Skeletal muscle cell (primary cell): Measurements from ENCODE around the gene RNU1-1.
"Not testable (repeated sequence)": the region's sequence is repeated elsewhere in the genome, so short reads cannot be mapped to it uniquely, and the experiment has no call there.

ENCODE experiments used
- DNase-seq: peaks from one replicate; pipeline ENCODE4 v3.0.0-alpha.2; 2010; ENCODE audit warnings: low read depth
- H3K4me3 ChIP-seq: 2 replicates; pipeline ENCODE4 v1.5.1; 2011; ENCODE audit warnings: low read depth, mild to moderate bottlenecking, control low read depth, low read length, moderate library complexity

RNU1-1 gene

DNA sequence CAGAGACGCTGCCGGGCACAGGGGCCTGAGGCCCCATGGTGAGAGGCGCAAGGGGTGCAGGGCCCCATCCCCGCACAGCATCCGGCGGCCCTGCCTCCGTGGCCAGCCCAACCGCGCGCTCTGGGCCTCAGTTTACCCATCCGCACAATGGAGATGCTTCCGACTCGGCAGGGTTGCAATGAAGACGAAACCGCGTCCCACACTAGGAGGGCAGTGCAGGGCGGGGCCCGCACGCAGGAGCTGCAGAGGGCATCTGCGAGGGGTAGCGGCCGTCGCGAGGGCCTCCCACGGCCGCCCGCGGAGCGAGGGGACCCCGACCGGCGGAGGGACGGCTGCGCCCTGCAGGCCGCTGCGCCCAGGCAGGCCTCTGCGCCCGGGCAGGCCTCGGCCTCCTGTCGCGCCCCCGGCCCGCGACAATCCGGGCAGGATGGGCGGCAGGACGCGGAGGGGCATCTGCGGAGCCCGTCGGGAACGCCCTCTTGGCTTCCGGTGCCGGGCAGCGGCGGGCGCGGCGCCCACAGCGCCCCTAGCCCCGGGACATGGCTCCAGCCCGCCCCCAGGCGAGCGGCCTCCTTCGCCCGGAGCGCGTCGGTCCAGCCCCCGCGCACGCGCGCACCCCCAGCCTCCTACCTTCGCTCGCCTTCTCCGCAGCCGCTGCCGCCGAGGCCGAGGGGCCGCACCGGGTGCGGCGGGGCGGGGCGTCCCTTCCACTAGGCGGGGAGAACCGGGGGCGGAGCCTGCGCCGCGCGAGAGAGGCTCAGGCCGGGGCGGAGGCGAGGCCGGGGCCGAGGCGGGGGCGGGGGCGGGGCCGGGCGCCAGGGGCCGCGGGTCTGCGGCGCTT lies 15.3 kb downstream of the RNU1-1 start:
- H3K4me3 ChIP-seq = peak overlapping the region; percentile 75
- DNase-seq = peak; percentile 52

DNA sequence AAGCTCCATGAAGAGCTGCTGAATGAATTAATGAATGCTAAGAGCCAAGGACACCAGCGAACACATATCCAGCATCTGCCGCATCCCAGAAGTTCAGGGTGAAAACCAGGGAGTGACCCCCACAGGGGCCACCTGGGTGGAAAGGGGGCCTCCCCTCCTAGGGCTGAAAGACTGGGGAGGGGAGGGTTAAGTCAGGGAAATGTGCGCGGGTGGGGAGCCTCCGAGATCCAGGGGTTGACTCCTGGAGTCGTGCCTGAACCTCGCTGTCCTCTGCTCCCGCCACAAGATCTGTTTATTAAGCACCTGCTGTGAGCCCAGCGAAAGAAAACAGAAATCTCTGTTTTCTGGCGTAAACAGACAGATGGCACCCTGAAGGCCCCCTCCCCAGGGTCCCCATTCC lies 16.0 kb downstream of the RNU1-1 start:
- H3K4me3 ChIP-seq = peak overlapping the region; percentile 75
- DNase-seq = not testable (repeated sequence)

DNA sequence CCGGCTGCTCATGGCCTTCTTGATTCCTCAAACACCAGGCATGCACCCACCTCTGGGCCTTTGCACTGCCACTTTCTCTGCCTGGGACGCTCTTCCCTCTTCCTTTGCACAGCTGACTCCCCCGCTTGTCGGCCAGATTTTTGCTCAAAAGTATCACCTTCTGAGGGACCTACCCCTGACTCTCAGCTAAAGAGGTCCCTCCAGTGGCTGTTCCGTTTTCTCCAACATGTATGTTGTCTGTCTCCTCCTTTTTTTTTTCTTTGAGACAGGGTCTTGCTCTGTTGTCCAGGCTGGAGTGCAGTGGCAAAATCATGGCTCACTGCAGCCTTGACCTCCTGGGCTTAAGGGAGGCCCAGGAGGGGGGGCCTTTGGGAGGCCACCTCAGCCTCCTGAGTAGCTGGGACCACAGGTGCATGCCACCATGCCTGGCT lies 16.6 kb downstream of the RNU1-1 start:
- not testable (repeated sequence) for DNase-seq, H3K4me3 ChIP-seq

DNA sequence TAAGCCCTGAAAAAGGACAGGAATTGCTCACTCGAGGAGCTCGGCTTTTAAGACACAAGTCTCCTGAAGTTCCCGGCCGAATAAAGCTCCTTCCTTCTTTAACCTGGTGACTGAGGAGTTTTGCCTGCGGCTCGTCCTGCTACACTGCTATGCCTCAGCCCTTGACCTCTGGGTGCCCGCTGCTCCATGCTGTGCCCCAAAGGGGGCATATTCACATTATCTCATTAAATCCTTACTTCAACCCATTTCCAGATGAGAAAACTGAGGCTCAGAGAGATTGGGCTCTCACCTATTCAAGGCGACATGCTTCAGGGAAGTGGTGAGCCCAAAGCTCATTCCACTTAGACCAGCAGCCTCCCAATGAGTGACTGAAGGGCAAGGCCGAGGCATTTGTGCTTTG lies 20.4 kb downstream of the RNU1-1 start:
- H3K4me3 ChIP-seq, DNase-seq: not testable (repeated sequence)

DNA sequence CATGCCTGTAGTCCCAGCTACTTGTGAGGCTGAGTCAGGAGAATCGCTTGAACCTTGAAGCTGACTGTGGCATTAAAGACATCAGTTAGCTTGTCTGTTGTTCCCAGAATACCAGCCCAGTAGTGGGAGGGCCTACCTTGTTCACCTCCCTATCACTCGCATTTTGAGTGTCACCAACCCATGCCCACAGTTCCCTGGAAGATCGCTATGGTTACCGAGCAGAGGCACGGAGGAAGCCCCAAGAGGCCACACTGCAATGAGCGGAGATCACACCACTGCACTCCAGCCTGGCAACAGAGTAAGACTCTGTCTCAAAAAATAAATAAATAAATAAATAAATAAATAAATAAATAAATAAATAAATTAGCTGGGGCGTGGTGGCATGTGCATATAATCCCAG lies 21.1 kb downstream of the RNU1-1 start:
- H3K4me3 ChIP-seq, DNase-seq: not testable (repeated sequence)

DNA sequence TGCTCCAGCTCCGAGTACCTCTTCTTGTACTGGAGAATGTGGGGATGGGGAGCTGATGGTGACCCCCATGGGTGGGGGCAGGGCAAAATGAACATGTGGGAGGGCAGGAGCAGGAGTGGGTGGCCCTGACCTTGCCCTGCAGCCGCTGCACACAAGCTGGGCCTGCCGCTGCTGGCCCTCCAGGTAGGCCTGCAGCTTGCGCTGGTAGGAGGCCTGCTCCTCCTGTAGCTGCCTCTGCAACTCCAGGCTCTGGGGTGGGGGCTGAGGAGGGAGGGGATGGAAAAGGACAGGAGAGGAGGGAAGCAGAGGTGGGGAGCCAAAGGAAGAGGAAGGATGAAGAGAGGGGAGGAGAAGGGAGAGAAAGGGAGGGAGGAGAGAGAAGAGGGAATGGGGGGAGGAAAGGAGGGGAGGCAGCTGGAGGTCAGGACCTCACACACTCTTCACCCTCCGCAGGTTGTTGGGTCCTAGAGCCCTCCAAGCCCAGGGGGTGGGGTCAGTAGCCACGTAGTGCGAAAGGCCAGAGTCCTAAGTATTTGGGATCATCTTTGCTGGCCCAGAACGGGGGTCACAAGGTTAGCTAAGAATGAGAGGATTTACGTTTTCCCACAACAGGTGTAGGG lies 22.9 kb downstream of the RNU1-1 start:
- no peak overlapping the region for H3K4me3 ChIP-seq
- DNase-seq = no peak

DNA sequence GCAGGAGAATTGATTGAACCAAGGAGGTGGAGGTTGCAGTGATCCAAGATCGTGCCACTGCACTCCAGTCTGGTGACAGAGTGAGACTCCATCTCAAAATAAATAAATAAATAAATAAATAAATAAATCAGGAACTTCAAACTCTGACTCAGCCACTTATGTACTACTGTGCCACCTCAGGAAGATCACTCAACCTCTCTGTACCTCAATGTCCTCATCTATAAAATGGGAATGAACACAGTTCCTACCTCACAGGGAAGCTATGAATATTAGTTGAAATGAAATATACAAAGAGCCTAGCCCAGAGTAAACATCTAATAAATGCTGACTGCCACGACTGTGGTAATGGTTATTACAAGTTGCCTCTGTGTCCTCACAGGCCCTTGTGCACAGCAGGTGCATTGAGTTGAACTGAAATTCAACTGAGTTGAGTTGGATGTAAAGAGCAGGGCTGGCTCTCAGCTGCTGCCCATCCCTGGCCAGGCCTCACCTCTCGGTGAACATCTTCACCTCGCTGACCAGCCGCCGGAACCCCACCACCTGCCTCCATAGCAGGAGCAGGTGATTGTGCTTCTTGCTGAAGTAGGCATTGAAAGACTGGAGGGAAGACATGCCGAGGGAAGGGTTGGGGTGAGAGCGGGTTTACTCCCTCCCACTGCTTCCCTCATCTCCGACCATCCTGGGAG lies 24.7 kb downstream of the RNU1-1 start:
- H3K4me3 ChIP-seq, DNase-seq: not testable (repeated sequence)

DNA sequence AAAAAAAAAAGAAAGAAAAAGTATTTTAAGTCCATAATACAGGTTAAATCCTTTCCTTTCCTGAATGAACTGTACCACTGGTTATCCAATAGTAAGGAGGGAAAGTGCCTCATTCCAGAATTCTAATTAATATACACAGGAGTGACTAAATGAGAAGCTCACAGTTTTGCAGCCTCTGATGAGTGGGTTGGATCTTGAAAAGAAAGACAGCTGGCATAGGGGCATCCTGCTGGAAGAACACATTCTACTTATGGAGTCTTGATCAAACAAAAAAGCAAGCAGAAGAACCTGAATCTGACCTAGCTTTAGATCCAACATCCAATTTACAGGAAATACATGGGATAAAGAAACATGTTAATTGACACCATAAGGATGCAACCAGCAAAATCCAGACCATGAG lies 27.1 kb downstream of the RNU1-1 start:
- DNase-seq, H3K4me3 ChIP-seq: not testable (repeated sequence)

DNA sequence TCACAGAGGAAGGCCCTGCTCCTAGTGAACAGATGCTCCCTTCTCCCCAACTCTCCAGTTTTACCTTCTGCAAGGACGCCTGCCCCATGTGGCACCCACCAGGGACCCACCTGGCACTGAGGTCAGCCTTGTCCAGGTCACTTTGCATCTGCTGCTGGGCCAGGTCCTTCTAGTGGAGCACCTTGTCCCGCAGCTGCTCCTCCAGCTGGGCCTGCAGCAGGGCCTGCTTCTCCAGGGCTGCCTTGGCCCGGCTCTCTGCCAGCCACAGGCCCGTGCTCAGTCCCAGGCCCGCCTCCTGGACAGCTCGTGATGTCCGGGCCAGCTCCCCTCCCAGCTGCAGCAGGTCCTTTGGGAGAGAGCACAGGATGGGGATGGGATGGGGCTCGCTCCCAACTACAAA lies 27.8 kb downstream of the RNU1-1 start:
- H3K4me3 ChIP-seq, DNase-seq: not testable (repeated sequence)

DNA sequence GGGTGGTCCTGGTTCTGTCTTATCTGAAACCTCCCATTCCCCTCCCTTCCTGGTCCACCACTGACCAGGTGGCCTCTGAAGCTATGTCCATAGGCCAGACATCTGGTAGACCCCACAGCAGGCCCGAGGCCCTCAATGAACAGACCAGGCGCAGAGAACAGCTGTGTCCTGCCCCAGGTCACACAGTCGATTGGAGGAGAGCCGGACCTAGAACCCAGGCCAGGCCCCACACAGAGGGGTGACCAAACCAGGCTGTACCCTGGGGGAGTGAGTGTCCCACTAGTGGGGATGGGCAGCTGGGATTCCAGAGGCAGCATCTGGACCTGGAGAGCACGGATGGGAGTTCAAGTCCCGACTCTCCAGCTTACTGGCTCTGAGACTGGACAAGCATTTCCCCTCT lies 29.2 kb downstream of the RNU1-1 start:
- H3K4me3 ChIP-seq = no peak overlapping the region
- DNase-seq = no peak

DNA sequence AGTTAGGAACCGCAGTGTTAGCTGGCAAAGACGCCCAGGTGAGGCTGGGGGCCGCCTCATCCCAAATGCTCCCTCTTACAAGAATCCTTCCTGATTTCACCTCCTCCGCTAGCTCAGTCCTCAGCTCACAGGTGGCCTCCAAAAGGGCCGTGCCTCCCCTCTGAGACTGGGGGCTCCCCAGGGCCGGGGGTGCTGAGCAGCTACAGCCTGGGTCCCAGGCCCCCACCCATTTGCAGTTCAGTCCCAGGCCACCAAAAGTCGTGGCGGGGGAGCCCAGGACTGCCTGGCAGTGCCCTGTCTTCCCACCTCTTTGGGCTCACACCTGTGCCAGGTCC lies 29.6 kb downstream of the RNU1-1 start:
- no peak for DNase-seq
- H3K4me3 ChIP-seq = no peak overlapping the region

DNA sequence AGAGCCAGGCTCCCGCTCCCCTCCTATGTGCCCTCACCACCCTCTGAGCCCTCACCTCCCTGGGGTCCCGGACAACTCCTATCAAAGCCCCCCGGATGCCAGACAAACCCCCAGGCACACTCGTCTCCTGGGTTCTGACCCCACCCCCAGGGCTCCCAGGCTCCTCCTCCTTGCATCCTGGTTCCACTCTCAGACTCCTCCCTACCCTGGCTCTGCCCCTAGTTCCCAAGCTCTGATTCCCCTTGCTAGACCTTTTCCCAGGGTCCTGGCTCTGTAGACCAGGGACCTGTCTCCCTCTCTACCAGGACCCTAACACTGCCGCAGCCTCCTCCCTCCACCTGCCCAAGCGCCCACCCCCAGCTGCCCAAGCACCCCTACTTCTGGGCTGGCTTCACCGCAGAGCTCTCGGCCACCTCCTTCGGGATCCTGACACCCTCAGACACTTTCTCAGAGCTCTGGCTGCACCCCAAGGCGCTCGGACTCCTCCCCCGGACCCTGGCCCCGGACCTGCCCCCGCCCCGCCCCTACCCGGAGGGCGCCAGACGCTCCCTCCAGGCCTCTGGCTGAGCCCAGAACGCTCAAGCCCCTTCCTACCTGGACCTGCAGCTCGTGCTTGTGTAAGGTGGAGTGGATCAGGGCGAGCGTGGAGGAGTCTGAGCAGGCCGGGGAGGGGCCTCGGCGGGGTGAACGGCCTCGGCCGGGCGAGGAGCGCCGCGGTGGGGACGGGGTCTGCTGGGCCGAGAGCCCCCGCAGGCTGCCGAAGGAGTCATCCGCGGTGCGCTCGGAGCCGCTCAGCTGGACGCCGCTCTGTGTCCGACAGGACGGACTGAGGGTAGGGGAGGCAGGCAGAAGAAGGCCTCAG lies 30.2 kb downstream of the RNU1-1 start:
- not testable (repeated sequence) for DNase-seq, H3K4me3 ChIP-seq

DNA sequence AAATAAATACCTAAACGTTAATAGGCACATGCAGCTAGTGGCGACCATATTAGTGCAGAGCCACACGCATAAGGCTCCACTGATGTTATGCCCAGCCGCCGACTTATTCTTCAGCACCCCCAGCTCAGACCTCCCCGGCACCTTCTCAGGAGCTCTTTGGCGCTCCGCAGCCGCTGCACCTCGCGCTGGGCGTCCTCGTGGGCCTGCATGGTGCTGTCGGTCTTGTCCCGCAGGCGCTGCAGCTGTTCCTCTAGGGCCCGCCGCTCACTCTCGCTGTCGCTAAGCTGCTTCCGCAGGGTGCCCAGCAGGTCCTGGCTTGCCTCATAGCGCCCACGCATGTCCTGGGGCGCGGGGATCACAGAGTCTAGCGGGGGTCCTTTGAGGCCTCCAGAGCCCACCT lies 30.9 kb downstream of the RNU1-1 start:
- not testable (repeated sequence) for DNase-seq

DNA sequence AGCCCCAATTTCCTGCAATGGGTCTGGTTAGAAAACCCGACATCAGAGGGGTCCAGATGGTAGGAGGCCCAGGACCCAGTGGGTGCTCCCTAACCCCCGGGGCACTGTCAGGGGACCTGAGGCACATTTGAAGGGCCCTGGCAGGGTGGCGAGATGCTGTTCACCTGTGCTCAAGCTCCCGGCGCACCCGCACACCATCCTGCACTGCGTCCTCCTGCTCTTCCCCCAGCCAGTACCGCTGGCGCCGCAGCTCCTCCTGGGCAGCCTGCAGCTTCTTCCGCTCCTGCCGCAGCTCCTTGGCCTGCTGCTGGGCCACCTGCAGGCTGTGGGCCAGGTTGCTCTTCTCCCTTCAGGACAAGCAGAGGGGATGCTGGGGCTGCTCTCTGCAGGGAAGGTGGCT lies 36.0 kb downstream of the RNU1-1 start:
- DNase-seq = no peak
- H3K4me3 ChIP-seq = no peak overlapping the region

More for the DNA sequence above, 30.9 kb downstream of the RNU1-1 start:
- H3K4me3 ChIP-seq = not testable (repeated sequence)

DNA sequence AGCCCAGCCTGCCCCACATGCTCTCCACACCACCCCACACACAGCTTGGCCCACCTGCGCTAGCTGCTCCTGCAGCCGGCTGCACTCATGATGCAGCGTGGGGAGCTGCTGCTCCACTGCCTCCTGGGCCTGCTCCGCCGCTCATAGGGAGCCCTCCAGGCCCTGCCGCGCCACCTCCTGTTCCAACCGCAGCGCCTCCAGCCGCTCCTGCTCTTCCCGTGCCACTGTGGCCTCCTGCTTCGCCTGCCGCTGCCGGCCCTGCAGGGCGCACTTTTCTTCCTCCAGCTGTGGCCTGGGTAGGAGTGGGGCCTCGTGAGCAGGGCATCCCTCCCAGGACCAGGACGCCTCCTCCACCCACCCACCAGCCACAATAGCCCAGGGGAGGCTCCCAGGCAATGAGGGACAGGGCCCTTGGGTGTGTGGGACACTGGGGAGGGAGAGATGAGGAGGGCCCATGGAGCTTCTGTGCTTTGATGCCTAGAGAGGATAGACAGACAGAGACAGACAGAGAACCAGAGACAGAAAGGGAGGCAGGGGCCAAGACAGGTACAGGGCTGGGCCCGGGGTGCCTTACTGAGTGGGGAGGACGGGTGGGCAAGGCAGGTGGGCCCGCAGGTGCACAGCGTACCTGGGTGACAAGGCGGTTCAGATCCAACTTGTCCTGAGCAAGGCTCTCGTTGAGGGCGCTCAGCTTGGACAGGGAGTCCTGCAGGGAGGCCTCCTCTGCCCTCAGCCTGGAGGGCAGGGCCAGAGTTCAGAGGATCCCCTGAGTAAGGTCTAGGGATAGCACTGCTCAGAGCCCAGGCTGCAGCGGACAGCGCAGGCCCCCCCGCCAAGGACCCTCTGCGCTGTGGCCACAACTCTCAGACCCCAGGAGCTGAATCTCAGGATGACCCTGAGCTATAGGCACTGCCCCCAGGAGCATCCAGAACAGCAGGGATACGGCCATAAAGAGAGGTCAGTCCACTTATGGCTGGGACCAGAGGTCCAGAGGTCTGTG lies 38.0 kb downstream of the RNU1-1 start:
- not testable (repeated sequence) for DNase-seq, H3K4me3 ChIP-seq

DNA sequence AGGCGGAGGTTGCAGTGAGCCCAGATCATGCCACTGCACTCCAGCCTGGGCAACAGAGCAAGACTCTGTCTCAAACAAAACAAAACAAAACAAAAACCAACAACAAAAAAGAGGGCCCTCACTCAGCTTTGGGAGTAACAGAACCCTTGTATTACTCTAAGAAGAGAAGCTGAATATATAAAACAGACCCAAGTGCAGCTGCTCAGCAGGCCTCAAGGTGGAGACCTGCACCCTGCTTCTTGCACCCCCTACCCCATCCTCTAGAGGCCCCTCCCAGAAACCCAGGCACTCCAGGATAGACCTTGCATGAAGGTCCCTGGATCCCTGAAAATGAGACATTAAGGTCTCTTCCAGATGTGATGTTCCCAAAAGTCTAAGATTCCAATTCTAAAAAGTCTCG lies 39.2 kb downstream of the RNU1-1 start:
- DNase-seq, H3K4me3 ChIP-seq: not testable (repeated sequence)

DNA sequence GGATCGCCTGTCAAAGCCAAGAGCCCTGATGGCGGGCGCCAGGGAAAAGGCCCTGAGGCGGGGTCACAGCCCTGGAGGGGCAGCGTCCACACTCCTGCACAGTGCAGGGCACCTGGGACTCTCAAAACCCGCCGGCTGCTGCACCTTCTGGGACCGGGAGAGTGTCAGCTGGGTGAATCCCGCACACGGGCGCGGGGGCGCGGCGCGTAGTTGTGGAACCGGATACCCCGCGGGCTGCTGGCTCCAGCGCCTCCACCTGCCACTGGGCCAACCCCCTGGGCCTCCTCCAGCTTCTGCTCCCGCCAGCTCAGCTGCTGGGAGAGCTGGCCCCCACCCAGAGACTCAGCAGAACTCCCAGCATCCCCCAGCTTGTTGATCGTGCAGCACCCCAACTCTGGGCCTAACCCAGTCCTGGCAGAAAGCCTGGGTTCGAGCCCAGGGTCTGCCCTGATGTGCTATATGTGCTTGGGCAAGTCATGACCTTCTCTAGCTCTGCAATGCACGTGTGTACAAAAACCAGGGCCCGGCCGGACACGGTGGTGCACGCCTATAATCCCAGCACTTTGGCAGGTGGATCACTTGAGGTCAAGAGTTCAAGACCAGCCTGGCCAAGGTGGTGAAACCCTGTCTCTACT lies 39.8 kb downstream of the RNU1-1 start:
- no peak overlapping the region for H3K4me3 ChIP-seq
- DNase-seq = no peak

DNA sequence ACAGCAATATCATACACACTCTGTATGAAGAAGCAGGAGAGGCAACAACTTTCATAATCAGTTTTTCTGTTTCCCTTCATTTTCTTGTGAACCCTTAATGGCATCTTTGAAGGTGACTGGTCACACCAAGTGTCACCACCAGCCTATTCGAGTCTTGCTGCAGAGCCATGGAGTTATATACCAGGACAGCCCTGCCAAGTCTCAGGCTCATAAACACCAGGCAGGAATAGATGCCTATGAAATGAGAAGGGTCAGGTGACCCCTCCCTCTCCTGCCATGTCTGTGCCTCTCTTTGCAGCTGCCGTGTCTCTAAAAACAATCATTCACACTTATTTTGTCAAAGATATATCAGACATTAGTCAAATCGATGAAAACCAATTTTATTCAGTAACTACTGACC lies 45.5 kb downstream of the RNU1-1 start:
- DNase-seq = no peak
- H3K4me3 ChIP-seq = no peak overlapping the region
